GM03348 (cell line): Measurements from ENCODE around the gene NAT8L.

Source experiments
- DNase-seq: peaks from one replicate; pipeline ENCODE4 v3.0.0; 2012; ENCODE audit warnings: low spot score

Gene NAT8L

DNA sequence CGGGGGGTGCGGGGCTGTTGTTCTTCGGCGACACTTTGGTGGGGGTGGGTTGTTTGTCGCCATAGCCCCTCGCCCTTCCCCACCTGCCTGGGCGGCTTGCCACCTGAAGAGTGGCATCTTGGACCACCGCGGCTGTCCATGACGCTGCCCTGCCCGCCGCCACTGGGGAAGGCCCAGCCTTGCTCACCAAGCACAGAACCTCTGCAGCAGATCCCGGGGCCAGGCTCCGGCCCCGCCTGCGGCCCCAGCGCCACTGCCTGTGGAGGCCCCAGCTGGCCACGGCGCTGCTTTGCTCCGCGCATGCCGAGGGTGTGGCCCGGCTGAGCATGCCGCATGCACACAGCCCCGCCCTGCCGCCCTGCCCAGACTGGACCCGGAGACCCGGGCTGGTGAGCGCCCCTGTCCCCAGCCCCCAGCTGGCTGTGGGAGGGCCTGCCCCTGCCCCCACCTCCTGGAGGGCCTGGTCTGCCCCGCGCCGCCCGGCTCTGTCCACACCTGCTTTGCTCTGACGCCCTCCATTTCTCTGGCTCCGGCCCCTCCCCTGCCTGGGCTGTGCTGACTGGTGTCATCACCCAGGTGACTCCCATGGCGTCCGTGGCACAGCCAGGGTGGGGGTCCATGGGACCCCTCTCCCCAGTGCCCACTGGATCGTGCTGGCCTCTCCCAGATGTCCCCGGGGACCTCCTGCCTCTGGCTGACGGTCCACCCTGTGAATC lies 5.3 kb downstream of the NAT8L start:
- no peak for DNase-seq

DNA sequence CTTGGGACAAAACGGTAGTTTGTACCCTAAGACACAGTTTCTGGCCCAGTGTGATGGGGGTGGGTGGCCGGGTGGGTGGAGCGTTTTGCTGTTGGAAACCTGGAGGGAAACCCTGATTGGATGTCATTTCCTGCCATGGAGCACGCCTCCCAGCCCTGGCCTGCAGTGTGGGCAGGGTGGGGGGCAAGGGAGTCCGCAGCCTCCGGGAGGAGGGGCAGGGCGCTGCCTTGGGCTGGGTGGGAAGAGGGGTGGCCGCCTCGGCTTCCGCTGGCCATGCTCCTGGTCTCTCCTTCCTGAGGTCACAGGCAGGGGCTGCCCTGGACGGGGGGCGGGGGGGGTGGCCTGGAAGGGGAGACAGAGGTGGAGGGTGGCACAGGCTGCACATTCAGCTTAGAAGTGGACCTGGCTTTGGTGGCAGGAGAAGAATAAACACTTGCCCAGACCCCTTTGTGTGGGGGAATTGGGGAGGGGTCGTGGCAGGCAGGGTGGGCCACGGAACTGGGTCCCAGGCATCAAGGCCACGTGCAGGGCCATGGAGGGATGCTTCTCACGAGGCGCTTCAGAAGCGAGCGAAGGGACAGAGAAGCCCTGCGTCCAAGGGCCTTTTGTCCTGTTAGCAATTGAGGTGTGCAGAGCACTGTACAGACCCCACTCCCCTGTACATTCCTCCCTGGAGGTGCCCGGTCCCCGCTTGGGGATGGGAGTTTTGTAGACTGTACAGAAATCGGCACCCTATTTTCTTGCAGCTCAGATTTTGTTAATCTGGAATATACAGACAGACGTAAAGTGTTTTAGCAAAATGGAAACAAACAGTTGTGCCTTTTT lies 6.2 kb downstream of the NAT8L start:
- DNase-seq, result no peak

DNA sequence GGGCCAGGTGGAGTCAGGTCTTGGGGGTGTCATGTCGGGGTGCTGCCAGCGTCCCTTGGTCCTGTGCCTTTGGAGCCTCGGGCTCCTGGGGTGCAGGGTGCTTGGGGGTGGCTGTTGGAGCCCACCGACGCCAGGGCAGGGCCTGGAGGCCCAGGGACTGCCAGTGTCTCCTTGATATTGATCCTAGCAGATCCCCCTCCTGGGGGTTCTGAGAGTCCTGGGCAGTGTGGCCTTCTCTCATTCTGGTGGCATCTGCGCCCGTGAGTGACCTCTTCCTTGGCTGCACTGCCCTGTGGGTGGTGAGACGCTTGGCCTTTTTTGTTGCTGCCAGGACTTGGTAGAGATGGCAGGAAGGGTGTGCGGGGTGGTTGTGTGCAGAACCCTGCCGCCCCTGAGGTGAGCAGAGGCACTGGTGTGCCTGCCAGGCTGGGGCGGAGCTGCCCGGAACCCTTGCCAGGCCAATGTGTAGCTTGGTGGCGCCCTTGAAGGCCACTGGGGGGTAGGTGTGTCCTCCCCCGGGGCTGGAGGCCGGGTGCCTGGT lies 7.0 kb downstream of the NAT8L start:
- DNase-seq, result no peak

DNA sequence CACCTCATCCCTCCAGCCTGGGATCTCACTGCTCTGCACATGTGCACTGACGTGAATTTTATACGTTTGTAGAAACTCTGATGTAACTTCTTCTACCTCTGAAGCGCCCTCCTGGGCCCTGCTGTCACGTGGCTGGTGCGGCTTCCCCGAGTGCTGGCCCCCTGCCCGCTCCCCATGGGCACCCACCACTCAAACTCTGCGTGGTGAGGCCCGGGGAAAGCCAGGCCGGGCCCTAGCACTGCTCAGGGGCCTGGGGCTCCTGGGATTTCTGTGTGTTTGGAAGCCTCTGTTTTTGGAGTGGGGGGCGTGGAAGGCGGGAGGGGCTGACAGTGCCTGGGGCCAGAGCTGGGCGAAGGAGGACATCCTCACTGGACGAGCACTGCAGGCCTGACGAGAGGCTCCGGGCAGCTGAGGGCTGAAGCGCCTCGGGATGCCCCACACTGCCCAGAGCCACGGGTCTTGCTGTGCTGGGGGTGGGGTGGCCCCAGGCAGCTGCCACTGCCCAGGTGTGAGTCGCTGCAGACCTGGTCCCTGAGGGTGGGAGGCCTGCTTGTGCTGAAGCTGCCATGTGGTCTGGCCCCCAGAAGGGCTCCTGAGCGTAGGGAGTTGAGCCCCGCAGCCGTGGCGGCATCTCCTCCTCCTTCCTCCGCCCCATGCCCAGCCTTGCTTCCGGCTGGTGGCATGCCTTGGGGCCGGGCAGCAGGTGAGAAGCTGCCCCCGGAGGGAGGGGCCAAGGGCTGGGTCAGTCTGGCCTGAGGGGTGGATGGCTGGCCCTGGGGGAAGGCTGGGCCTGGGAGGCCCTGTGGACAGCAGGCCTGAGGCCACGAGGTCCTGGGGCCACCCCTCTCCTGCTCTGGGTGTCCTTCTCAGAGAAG lies 7.7 kb downstream of the NAT8L start:
- DNase-seq, result no peak

DNA sequence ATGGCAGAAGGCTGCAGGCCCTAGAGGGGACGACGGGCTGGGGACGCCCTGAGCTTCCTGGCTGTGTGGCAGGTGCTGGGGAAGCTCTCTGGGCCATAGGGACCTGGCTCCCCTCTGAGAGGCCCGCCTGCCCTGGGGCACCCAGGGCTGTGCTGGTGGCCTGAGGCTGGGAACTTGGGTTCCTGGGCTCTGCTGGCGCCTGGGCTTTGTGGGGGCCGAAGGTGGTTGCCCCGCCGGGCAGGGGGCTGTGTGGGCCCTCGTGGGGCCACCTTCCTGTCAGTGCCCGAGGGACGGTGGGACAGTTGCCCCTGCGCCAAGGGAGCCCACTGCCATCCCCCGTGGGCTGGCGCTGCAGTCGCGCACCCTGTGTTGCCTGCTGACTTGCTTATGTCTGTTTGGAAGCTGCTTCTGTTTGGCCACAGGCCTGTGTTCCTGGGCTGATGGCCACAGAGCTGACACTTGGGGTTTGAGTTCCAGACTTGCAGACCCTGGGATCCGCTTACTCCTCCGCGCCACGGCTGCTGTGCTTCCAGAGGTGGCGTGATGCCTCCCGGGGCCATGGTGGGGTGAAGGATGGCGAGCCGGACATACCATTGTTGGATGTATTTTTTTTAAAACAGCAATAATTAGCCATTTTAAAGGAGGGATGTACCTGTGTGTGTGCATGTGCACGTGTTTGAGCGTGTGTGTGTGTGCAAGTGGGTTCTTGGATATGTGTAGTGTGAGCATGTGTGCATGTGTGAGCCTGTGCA lies 8.5 kb downstream of the NAT8L start:
- DNase-seq, result no peak

DNA sequence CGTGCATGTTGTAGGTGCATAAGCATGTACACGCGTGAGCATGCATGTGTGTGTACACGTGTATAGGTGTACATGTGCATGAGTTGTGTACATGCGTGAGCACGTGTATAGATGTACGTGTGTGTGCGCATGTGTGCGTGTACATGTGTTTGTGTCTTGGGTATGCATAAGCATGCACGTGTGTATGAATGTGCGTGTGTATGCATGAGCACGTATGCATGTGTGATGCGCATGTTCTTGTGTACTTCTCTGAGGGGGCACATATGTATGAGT lies 9.0 kb downstream of the NAT8L start:
- no peak for DNase-seq

DNA sequence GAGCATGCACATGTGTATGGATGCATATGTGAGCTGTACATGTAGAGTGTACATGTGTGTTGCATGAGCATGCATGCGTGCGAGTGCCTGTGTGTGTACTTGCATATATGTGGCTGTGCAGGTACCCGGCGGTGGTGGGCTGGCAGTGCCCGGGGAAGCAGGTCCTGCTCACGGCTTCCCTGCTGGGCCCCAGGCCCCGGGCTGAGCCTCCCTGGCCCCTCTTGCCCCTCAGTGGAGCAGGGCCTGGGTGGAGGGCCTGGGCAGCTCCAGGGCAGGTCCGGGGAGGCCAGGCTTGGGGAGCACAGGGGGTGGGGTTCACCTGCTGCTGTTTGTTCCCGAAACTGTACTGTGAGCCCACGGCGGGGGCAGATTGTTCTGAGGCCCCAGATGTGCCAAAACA lies 9.4 kb downstream of the NAT8L start:
- no peak for DNase-seq

DNA sequence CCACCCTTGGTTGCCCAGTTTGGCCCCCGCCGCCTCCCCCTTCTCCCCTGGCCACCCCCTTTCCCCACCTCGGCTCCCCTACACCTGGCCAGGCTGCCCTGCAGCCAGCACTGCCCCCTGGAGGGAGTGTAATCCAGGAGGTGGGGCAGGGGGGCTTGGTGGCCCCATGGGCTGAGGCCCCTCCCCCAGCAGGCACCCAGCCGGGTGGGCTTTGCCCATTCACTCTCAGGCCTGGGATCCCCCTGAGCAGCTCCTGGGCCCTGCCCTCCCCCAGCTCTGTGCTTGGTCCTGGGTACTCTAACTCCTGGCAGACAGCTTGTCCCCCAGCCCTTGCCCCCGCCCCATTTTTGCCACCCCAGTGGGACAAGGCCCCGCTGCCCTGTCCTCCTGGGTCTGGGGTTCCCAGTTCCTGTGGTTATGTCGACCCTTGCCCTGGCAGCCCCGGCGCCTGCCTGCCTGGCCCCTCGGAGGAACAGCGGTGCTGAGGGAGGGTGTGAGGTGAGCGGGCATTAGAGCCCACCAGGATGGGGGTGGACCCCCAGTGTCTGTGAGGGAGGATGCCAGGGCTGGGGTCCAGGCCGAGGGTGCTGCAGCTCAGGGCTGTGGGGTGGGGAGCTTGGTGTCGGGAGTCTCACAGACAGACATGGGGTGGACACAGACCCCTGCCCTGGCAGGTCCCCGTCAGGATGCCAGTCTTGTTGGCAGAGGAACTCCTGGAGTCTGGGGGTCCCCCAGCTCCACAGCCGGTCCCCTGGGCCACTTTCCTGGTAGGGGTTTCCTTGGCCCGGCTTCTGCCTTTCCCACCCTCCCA lies 10.2 kb downstream of the NAT8L start:
- DNase-seq, result no peak

DNA sequence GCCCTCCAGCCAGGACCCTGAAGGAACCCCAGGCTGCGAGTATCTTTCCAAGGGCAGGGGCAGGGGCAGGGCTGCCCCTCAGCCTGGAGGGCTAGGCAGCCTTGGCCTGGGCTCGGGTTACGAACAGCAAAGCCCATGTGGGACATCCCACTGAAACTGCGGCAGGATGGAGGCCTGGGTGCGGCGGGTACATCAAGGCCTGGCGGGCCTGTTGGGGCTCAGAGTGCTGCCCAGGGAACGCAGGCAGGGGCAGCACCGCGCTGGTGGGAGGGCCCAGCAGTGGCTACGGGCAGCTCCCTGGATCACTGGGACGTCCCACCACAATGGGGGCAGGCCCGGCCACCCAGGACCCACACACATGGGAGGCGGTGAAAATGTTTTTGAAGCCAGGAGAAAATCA lies 10.9 kb downstream of the NAT8L start:
- no peak for DNase-seq

DNA sequence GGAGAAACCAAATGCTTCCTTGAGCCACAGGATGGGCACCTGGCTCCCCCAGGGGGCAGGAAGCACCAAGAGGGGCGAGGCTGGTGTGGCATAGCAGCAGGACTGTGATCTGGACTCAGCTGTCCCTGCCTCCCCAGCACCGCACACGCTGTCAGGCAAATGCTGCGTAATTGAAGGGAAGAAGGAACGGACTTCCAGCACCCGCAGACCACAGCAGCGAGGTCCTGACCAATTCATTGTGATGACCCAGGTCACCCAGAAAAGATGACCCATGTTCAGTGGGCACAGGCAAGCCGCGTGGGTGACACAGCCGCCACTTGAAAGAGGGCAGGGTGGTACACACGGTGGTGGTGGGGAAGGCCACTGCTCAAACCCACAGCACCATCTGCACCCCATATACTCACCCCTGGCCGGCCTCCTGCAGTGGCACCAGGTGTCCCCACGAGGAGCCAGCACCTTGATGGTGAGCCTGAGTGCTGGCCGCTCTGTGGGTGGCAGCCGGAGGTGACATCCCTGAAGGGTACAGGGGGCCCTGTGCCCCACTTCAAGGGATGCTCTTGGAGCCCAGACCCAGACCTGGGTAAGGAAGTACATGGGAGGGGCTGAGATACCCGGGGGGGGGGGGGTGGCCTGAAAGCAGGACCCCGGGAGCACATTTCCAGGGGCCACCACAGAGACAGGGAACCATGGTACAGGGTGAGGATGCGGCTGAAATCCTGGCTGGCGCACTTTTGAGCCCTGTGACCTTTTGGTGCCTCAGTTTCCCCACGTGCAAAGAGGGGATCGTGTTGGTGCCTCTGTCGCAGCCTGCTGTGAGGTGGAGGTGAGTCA lies 11.5 kb downstream of the NAT8L start:
- DNase-seq, result no peak

DNA sequence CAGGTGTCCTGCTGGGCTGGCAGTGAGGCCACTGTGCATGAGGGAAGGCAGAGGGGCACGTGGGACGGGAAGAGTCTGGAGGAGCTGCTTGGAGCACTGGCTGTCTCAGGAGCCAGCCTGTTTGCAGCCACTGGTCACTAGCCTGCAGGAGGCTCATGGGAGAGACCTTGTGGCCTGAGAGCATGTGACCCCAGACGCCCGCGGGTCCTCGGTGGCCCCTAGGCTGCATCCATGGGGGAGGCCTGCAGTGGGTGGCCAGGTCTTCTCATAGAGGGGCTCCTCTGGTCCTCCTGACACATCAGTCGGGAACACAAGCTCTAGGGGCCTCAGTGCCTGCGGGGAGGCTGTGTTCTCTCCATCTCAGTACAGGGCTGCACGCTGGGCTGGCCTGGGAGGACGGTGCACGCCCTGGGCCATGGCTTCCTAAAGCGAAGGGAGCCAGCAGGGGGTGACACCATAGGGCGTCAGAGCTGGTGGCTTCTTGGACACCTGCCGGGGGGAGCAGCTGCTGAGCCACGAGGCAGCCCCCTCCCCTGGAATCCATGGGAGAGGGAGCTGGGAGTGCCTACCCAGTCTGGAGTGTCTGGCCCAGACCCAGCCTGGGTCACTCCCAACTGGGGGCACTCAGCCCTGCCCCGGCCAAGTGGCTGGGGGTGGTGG lies 12.3 kb downstream of the NAT8L start:
- DNase-seq, result no peak

DNA sequence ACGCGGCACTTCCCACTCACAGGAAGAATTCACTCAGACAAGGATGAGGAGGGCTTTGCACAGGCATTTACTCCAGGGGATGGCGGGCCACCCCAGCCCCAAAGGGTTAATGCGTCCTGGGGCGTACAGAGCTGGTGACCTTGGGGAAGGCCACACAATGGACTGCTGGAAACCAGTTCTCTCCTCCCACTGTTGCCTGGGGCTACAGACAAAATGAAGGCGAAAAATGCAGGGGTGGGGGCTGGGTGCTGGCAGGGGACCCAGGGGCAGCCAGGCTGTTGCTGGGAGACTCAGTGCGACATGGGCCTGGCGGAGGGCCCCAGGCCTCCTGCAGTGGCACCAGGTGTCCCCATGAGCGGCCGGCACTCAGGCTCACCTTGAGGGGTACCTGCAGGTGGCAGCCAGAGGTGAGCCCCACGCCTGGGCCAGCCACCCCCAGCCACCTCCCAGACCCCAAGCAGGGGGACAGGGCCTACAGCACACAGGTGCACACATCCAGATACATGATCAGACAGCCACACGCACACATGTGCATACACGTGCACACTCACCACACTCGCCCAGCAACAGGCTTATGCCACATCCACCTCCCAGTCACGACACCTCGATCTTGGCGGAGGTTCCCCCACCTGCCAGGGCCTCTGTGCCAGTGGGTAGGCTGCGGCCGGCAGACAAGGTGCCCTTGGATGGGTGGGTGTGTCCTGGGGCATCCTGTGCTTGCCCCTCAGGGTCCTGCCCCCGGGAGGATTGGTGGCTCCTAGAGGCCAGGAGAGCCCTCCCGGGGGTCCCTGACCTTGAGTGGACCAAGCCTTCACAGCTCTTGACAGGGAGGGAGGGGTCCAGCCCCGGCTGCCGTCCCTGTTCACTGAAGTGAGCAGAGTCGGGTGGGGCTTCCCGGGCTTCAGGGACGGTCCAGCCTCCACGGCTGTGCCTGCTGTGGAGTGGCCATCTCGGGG lies 13.1 kb downstream of the NAT8L start:
- DNase-seq, result no peak

DNA sequence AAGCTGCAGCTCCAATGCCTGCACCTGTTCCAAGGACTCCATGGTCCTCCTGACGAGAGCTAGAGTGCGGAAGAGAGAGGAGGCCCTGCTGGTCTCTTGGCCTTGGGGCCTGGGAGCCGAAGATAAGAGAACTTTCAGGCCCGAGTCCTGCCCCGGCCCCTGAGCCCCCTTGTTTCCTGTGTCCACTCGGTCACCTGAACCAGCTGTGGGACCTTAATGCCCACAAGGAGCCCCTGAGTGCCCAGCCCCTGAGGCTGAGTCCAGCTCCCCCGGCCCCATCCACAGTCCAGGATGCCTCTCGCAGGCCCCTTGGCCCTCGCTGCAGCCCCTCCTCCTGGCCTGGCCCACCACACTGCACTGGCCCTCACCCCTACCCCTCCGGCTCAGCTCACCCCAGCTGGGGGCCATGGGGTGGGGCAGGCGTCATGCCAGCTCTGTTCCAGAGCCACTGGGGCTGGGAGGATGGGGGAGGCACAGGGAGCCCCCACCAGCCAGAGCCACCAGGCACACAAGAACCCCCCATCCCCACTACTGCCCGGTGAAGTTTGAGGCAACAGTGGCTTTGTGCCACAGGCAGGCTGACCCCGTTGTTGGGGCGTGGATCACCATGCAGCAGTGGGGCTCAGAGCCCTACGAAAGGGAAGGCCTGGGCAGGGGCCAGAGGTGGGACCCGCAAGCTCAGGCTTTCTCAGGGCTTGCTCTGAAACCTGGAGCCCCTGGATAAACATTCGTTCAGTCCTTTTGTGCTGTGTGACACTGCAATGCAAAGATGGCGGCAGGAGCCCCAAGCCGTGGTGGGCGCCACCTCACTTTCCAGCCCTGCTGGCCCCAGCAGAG lies 14.1 kb downstream of the NAT8L start:
- DNase-seq, result no peak

DNA sequence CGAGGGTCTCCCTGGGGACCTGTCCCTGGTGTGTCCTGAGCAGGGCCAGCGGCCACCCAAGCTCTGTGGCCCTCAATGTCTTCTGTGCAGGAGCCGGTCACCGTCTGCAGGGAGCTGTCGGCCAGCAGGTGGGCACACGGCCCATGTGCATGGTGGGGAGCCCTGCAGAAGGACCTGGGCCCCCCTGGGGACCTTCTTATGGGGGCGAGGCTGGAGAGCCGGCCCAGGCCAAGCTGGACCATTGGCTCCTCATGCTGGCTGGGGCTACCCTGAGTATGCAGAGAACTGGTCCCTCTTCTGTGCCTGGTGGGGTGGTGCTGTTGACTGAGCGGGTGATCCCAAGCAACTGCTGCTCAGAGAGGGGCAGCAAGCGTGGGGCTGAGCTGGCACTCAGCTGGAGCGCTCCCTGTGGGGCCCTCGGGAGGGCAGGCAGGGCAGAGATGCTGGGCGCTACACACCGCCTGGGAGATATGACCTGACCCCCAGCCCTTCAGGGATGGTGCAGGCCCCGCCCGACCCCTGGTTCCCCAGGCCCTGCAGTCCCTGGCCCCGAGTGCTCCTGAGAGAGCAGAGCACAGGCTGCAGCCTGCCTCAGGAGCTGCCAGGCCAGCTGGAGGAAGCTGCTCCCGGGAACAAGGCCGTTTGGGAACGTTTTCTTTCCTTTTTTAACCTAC lies 14.8 kb downstream of the NAT8L start:
- DNase-seq, result no peak

DNA sequence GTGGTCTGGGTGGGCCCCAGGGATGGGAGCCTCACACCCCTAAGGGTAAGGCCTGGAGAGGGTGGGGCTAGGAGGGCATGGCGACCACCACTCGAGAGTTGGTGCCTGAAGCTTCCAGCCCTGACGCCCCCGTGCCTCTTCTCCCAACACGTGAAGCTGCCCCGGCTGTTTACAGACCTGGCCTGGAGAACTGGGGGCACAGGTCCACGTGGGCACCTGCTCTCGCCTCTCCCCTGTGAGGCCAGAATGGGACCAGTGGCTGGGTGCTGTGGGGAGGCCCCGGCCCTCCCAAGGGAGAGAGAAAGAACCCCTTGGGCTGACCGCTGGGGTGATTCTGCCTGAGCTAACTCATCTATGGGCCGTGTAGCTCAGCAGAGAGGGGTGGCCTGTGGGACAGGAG lies 15.5 kb downstream of the NAT8L start:
- no peak for DNase-seq

DNA sequence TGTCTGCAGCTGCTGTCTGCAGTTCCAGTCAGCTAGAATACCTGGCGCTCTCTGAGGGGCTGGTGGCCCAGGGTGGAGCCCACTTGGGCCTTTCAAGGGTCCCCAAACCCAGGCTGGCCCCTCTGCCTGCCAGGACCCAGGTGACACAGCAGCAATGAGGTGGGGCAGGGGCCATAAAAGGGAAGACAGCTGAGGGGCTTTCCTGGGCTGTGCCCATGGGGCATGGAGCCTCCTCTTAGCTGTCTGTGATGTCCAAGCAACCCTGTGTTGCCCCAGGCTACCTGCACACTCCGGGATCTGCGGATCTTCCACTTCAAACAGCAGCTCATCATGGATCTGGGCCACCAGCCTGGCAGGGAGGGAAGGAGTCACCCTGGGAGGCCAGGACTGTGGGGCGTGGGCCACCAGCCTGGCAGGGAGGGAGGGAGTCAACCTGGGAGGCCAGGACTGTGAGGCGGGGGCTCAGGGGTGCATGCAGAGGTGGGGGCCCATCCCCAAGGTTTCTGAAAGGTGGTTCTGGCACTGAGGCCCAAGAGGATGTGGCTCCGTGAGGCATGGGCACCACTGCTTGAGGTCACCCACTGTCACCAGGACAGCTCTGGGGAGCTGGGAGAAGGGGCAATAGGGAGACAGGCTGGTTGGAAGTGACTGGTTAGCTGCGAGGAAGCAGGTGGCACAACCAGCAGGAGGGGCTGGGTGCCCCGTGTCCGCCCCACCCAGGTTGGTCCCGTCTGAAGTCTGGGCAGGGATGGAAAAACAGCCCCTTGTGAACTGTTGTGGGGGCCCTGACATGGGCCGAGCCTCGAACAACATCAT lies 16.3 kb downstream of the NAT8L start:
- no peak for DNase-seq
